Fibroblast of lung (primary cell): ENCODE results near the gene PDE5A. TPM values are rescaled to one million over a fixed set of nuclear protein-coding genes. Genes with fewer than 3 reads are reported as not detected.
A peak's percentile ranks its signal among the peaks of the same experiment; 100 is the strongest.

Source experiments
- DNase-seq, 2 donors: peaks; one replicate each; pipeline versions ENCODE4 v3.0.0 to v3.0.0-alpha.2; 2010; ENCODE audit warnings: low read depth in 2 of 2
- H2AFZ ChIP-seq: 2 replicates; pipeline ENCODE4 v1.5.1; 2012; ENCODE audit warnings: low read length, control low read depth, inconsistent platforms
- H3K27ac ChIP-seq: 2 replicates; pipeline ENCODE4 v1.5.1; 2011; ENCODE audit warnings: low read length, control low read depth; ENCODE audit not compliant: insufficient read depth
- H3K27me3 ChIP-seq: 2 replicates; pipeline ENCODE4 v1.5.1; 2011; ENCODE audit warnings: mild to moderate bottlenecking, low read length; ENCODE audit not compliant: control insufficient read depth, insufficient read depth
- H3K36me3 ChIP-seq: 2 replicates; pipeline ENCODE4 v1.5.1; 2011; ENCODE audit warnings: low read length; ENCODE audit not compliant: control insufficient read depth, insufficient read depth
- H3K4me1 ChIP-seq: 2 replicates; pipeline ENCODE4 v1.5.1; 2011; ENCODE audit warnings: low read length; ENCODE audit not compliant: control insufficient read depth, insufficient read depth; ENCODE audit errors: extremely low read depth
- H3K4me2 ChIP-seq: 2 replicates; pipeline ENCODE4 v1.5.1; 2011; ENCODE audit warnings: low read length, control low read depth; ENCODE audit not compliant: insufficient read depth; ENCODE audit errors: extremely low read depth
- H3K4me3 ChIP-seq, 4 experiments: fragments of 200-600 bp in 1 of 4; sonication (generic) in 1 of 4; replicated peaks in 1 of 4; 2 replicates each; pipeline ENCODE4 v1.5.1; 2011 to 2016; ENCODE audit warnings: low read length in 4 of 4, low read depth in 3 of 4, mild to moderate bottlenecking in 3 of 4, control low read depth in 2 of 4, inconsistent platforms in 1 of 4, mixed read lengths in 1 of 4; ENCODE audit not compliant: insufficient read depth in 1 of 4; ENCODE audit errors: control extremely low read depth in 1 of 4
- H3K79me2 ChIP-seq: 2 replicates; pipeline ENCODE4 v1.5.1; 2012; ENCODE audit warnings: mild to moderate bottlenecking, low read length, inconsistent platforms; ENCODE audit not compliant: control insufficient read depth, insufficient read depth
- H3K9ac ChIP-seq: 2 replicates; pipeline ENCODE4 v1.5.1; 2011; ENCODE audit warnings: mild to moderate bottlenecking, low read length, control low read depth; ENCODE audit not compliant: insufficient read depth
- H3K9me3 ChIP-seq: 2 replicates; pipeline ENCODE4 v1.5.1; 2012; ENCODE audit warnings: low read depth, low read length; ENCODE audit not compliant: control insufficient read depth, insufficient read depth
- H4K20me1 ChIP-seq: 2 replicates; pipeline ENCODE4 v1.5.1; 2011; ENCODE audit warnings: low read length; ENCODE audit not compliant: control insufficient read depth, insufficient read depth; ENCODE audit errors: extremely low read depth
- CTCF ChIP-seq, 2 donors: IDR thresholded peaks in 1 of 2; conservative IDR thresholded peaks in 1 of 2; 1 replicate in 1 of 2; 2 replicates in 1 of 2; pipeline ENCODE4 v1.5.1; 2011 to 2012; ENCODE audit warnings: low read length in 2 of 2, control low read depth in 1 of 2, inconsistent platforms in 1 of 2, low read depth in 1 of 2, mild to moderate bottlenecking in 1 of 2
- EZH2 ChIP-seq: IDR thresholded peaks from 2 replicates; pipeline ENCODE4 v1.5.1; 2012; ENCODE audit warnings: low read length, control low read depth, mild to moderate bottlenecking; ENCODE audit errors: missing control alignments
- polyA plus RNA-seq, 2 donors: library from polyadenylated mRNA; depleted of rRNA in 1 of 2; stranded (reverse) in 1 of 2; unstranded in 1 of 2; fragments of >200 nt; gene quantifications; 2 replicates each; pipeline ENCODE4 v1.2.1, GENCODE V29; 2011 to 2012; ENCODE audit warnings: missing spikeins in 1 of 2
- total RNA-seq: library from RNA; depleted of rRNA; stranded (reverse); fragments of >200 nt; gene quantifications from 2 replicates; pipeline ENCODE4 v1.2.1, GENCODE V29; 2014

Gene PDE5A
- total and polyA plus RNA-seq, 2 donors (not counting 1 experiment from before 2014, with no cell fraction given), result 197 to 832 TPM

GRCh38 chr4:119593698-119594097, 34.9 kb downstream of the PDE5A start:
- Histone ChIP-seq H3K27ac (no peak overlapping the region), H3K9ac (no peak overlapping the region), H3K27me3 (no peaks in the 10 kb centered on the region), H3K4me3 (no peak overlapping the region), H2AFZ (no peak overlapping the region), H3K79me2 (peaks cover 76% of the 10 kb centered on the region), H4K20me1 (peaks cover 12% of the 10 kb centered on the region), H3K36me3 (peaks cover 9% of the 10 kb centered on the region), H3K4me2 (no peak overlapping the region), H3K4me1 (peaks cover 9% of the 10 kb centered on the region), H3K9me3 (no peaks in the 10 kb centered on the region)
- DNase-seq, result no peak
- TF ChIP-seq CTCF (conservative IDR thresholded peaks at IDR 0.05 in 1 of 2, IDR thresholded peaks at IDR 0.05 in 1 of 2; ENCODE audit: low read depth in 1 of 2, low read length in 2 of 2) (no peak), EZH2 (no peak)

- TF ChIP-seq EZH2 (no peak), CTCF (conservative IDR thresholded peaks at IDR 0.05 in 1 of 2, IDR thresholded peaks at IDR 0.05 in 1 of 2; ENCODE audit: low read depth in 1 of 2, low read length in 2 of 2) (no peak)
- Histone ChIP-seq H3K4me1 (peaks cover 9% of the 10 kb centered on the region), H3K9me3 (no peaks in the 10 kb centered on the region), H3K79me2 (peaks cover 72% of the 10 kb centered on the region), H3K27me3 (no peaks in the 10 kb centered on the region), H3K4me2 (no peak overlapping the region), H3K27ac (no peak overlapping the region), H3K36me3 (peaks cover 6% of the 10 kb centered on the region), H2AFZ (no peak overlapping the region), H4K20me1 (peaks cover 10% of the 10 kb centered on the region), H3K4me3 (no peak overlapping the region), H3K9ac (no peak overlapping the region)
- peak; percentile 38 to 71 for DNase-seq
Measured at GRCh38 chr4:119592830-119593229, 35.8 kb downstream of the PDE5A start.

- Histone ChIP-seq H3K27ac (no peak overlapping the region), H3K4me1 (peaks cover 9% of the 10 kb centered on the region), H3K4me2 (no peak overlapping the region), H3K9me3 (no peaks in the 10 kb centered on the region), H4K20me1 (peaks cover 5% of the 10 kb centered on the region), H3K9ac (no peak overlapping the region), H2AFZ (no peak overlapping the region), H3K27me3 (no peaks in the 10 kb centered on the region), H3K36me3 (peaks cover 11% of the 10 kb centered on the region), H3K4me3 (no peak overlapping the region), H3K79me2 (peaks cover 58% of the 10 kb centered on the region)
- peak in 1 of 2 donors; percentile 45 for DNase-seq
- no peak for TF ChIP-seq CTCF (conservative IDR thresholded peaks at IDR 0.05 in 1 of 2, IDR thresholded peaks at IDR 0.05 in 1 of 2; ENCODE audit: low read depth in 1 of 2, low read length in 2 of 2)
- no peak for TF ChIP-seq EZH2
Measured at GRCh38 chr4:119589165-119589564, 39.4 kb downstream of the PDE5A start.
